Lower lobe of right lung (tissue), 2 donors: ENCODE measurements around the gene ARHGAP22. TPM values are rescaled to one million over a fixed set of nuclear protein-coding genes. Genes with fewer than 3 reads are reported as not detected.

Experiments used
- ATAC-seq, 2 donors: fragments of 200-7000 bp; cut with Tn5 transposase; one replicate each; pipeline ENCODE4 v1.9.1; 2020 to 2022; ENCODE audit warnings: mild to moderate bottlenecking in 2 of 2, moderate library complexity in 2 of 2
- DNase-seq: peaks from one replicate; pipeline ENCODE4 v3.0.0-alpha.2; 2020
- H3K27ac ChIP-seq: fragments of 200-600 bp; one replicate; pipeline ENCODE4 v1.8.0; 2022
- H3K27me3 ChIP-seq: fragments of 200-600 bp; one replicate; pipeline ENCODE4 v1.8.0; 2022; ENCODE audit warnings: low read depth
- H3K36me3 ChIP-seq: fragments of 200-600 bp; one replicate; pipeline ENCODE4 v1.8.0; 2022; ENCODE audit warnings: mild to moderate bottlenecking
- H3K4me1 ChIP-seq: fragments of 200-600 bp; one replicate; pipeline ENCODE4 v1.8.0; 2022
- H3K4me3 ChIP-seq: fragments of 200-600 bp; one replicate; pipeline ENCODE4 v1.8.0; 2022; ENCODE audit warnings: mild to moderate bottlenecking
- H3K9me3 ChIP-seq: fragments of 200-600 bp; one replicate; pipeline ENCODE4 v1.8.0; 2022
- CTCF ChIP-seq: fragments of 200-600 bp; IDR thresholded peaks from one replicate; pipeline ENCODE4 v1.8.0; 2022; ENCODE audit warnings: antibody characterized with exemption, mild to moderate bottlenecking
- intact Hi-C: fragments of 100-400 bp; cut with DNase I; formaldehyde crosslinking; loops from one replicate; pipeline ENCODE4 v1.11.0; 2022
- total RNA-seq: library from RNA; stranded (reverse); fragmentation: NEBNext Ultra II Directional; extraction: Animal tissue kit (Norgen Biotek cat#: 25700); gene quantifications from one replicate; pipeline ENCODE4 v1.2.1, GENCODE V29; 2021
- donor health status: DM: no; HTN: yes; CAD: no; lungs with severe emphysema.

Gene ARHGAP22
- total RNA-seq, 1 donor from 2014 or later, result 9.6 TPM

GRCh38 chr10:48412081-48412480 lies 192.8 kb downstream of the ARHGAP22 start:
- no peak for ATAC-seq
- intact Hi-C loops, result no loop called here

GRCh38 chr10:48411510-48411909 lies 193.4 kb downstream of the ARHGAP22 start:
- no peak overlapping the region for H3K4me3 ChIP-seq
- ATAC-seq (no peak), DNase-seq (no peak)
- no peak for TF ChIP-seq CTCF
- intact Hi-C loops, result no loop called here
- no peaks in the 10 kb centered on the region for H3K4me1 ChIP-seq
- H3K36me3 ChIP-seq, result peaks cover 12% of the 10 kb centered on the region
- no peak overlapping the region for H3K27ac ChIP-seq
- peaks cover 6% of the 10 kb centered on the region for H3K9me3 ChIP-seq
- H3K27me3 ChIP-seq, result no peaks in the 10 kb centered on the region

More at GRCh38 chr10:48412081-48412480, 192.8 kb downstream of the ARHGAP22 start:
- Histone ChIP-seq H3K27ac (no peak overlapping the region), H3K4me3 (no peak overlapping the region), H3K4me1 (no peaks in the 10 kb centered on the region), H3K27me3 (no peaks in the 10 kb centered on the region), H3K9me3 (peaks cover 6% of the 10 kb centered on the region), H3K36me3 (peaks cover 12% of the 10 kb centered on the region)
- TF ChIP-seq CTCF, result no peak
- no peak for DNase-seq

- intact Hi-C loops, result no loop called here
- no peak overlapping the region for H3K27ac ChIP-seq
- DNase-seq (no peak), ATAC-seq (no peak)
- TF ChIP-seq CTCF, result no peak
- peaks cover 12% of the 10 kb centered on the region for H3K36me3 ChIP-seq
- peaks cover 6% of the 10 kb centered on the region for H3K9me3 ChIP-seq
- no peak overlapping the region for H3K4me3 ChIP-seq
- H3K27me3 ChIP-seq, result no peaks in the 10 kb centered on the region
- H3K4me1 ChIP-seq, result peaks cover 8% of the 10 kb centered on the region
Measured at GRCh38 chr10:48410503-48410902, 194.4 kb downstream of the ARHGAP22 start.

- H3K36me3 ChIP-seq, result peaks cover 12% of the 10 kb centered on the region
- TF ChIP-seq CTCF, result no peak
- DNase-seq, result no peak
- peaks cover 8% of the 10 kb centered on the region for H3K4me1 ChIP-seq
- no peaks in the 10 kb centered on the region for H3K9me3 ChIP-seq
- no peaks in the 10 kb centered on the region for H3K27me3 ChIP-seq
- intact Hi-C loops, result no loop called here
- peak in 1 of 2 donors; percentile 14 for ATAC-seq
- H3K27ac ChIP-seq, result no peak overlapping the region
- H3K4me3 ChIP-seq, result no peak overlapping the region
Measured at GRCh38 chr10:48406658-48407057, 198.2 kb downstream of the ARHGAP22 start.

GRCh38 chr10:48406204-48406603 lies 198.7 kb downstream of the ARHGAP22 start:
- no peak for TF ChIP-seq CTCF

GRCh38 chr10:48404646-48405045 lies 200.2 kb downstream of the ARHGAP22 start:
- H3K36me3 ChIP-seq, result no peaks in the 10 kb centered on the region
- no peaks in the 10 kb centered on the region for H3K9me3 ChIP-seq
- DNase-seq (no peak), ATAC-seq (no peak)
- TF ChIP-seq CTCF, result no peak
- no peak overlapping the region for H3K27ac ChIP-seq
- intact Hi-C loops, result no loop called here
- H3K4me1 ChIP-seq, result peaks cover 11% of the 10 kb centered on the region
- H3K4me3 ChIP-seq, result no peak overlapping the region
- H3K27me3 ChIP-seq, result no peaks in the 10 kb centered on the region

More at GRCh38 chr10:48406204-48406603, 198.7 kb downstream of the ARHGAP22 start:
- H3K27ac ChIP-seq, result no peak overlapping the region
- H3K9me3 ChIP-seq, result no peaks in the 10 kb centered on the region
- H3K27me3 ChIP-seq, result no peaks in the 10 kb centered on the region
- peaks cover 12% of the 10 kb centered on the region for H3K36me3 ChIP-seq
- DNase-seq, result no peak
- intact Hi-C loops, result no loop called here
- H3K4me1 ChIP-seq, result peaks cover 8% of the 10 kb centered on the region
- ATAC-seq, result peak; percentile 71 to 90
- no peak overlapping the region for H3K4me3 ChIP-seq
